HepG2 (cell line): ENCODE results near the gene RGS2.

Experiments
- CTCF ChIP-seq: sonication (generic); formaldehyde crosslinking; IDR thresholded peaks from 2 replicates; pipeline ENCODE4 v1.5.0; 2020; ENCODE audit warnings: mild to moderate bottlenecking, missing genetic modification reagents, moderate library complexity
- JUN ChIP-seq: sonication (generic); formaldehyde crosslinking; IDR thresholded peaks from 2 replicates; pipeline ENCODE4 v1.4.0; 2020; ENCODE audit warnings: mild to moderate bottlenecking, missing genetic modification reagents
- MYNN ChIP-seq: sonication (generic); formaldehyde crosslinking; IDR thresholded peaks from 2 replicates; pipeline ENCODE4 v1.4.0; 2020; ENCODE audit warnings: mild to moderate bottlenecking, low read depth, missing genetic modification reagents
- NFIC ChIP-seq: IDR thresholded peaks from 2 replicates; pipeline ENCODE4 v1.6.1; 2012; ENCODE audit warnings: mild to moderate bottlenecking, low read length, inconsistent platforms
- NR2F6 ChIP-seq, 2 experiments: IDR thresholded peaks; 2 replicates each; pipeline ENCODE4 v1.6.1; 2016; ENCODE audit warnings: antibody characterized with exemption in 1 of 2, mild to moderate bottlenecking in 1 of 2
- RAD21 ChIP-seq: fragments of 450-650 bp; formaldehyde crosslinking; IDR thresholded peaks from 2 replicates; pipeline ENCODE4 v1.5.0; 2020; ENCODE audit warnings: mild to moderate bottlenecking
- SRY ChIP-seq: sonication (generic); formaldehyde crosslinking; IDR thresholded peaks from 2 replicates; pipeline ENCODE4 v1.8.0; 2022; ENCODE audit warnings: mild to moderate bottlenecking, missing genetic modification reagents
- TFAP4 ChIP-seq: sonication (generic); IDR thresholded peaks from 2 replicates; pipeline ENCODE4 v1.6.1; 2016; ENCODE audit warnings: low read depth, borderline replicate concordance
- ZNF512 ChIP-seq: sonication (generic); formaldehyde crosslinking; IDR thresholded peaks from 2 replicates; pipeline ENCODE4 v1.4.0; 2020; ENCODE audit warnings: mild to moderate bottlenecking, missing genetic modification reagents
- ZNF556 ChIP-seq: sonication (generic); formaldehyde crosslinking; IDR thresholded peaks from 2 replicates; pipeline ENCODE4 v1.4.0; 2020; ENCODE audit warnings: mild to moderate bottlenecking, missing genetic modification reagents, borderline replicate concordance

- TF ChIP-seq NR2F6 (IDR thresholded peaks at IDR 0.05): no peak
- no peak for TF ChIP-seq NR2F6 (CRISPR knock-in tag; IDR thresholded peaks at IDR 0.05)
- no peak for TF ChIP-seq CTCF
- no peak for TF ChIP-seq NFIC
- TF ChIP-seq ZNF556: no peak
- no peak for TF ChIP-seq JUN (CRISPR knock-in tag)
- no peak for TF ChIP-seq ZNF512
- TF ChIP-seq MYNN (CRISPR knock-in tag): no peak
- TF ChIP-seq RAD21 (CRISPR knock-in tag): no peak
- TF ChIP-seq SRY (CRISPR knock-in tag): no peak
- no peak for TF ChIP-seq TFAP4
These were observed 23.0 kb downstream of the RGS2 start for GRCh38 chr1:192831706-192832355.
